Measurements from ENCODE around the gene ARHGEF40.

DNA sequence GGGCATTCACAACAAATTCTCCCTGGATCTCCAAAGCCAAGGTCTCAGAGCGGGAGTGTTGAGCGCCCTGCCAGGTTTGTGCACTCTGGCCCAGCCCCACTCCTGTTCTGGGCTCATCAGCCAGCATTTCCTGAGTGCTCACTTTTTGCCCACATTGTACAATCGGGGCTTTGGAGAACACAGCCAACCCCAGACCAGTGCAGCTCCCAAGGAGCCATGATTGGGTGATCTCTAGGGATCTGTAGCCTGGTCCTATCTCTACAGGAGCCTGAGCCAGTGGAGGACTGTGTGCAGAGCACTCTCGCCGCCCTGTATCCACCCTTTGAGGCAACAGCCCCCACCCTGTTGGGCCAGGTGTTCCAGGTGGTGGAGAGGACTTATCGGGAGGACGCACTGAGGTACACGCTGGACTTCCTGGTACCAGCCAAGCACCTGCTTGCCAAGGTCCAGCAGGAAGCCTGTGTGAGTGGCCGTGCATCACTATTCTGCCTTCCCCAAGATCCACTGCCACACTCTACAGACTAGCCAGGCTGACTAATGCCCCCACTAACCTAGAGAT is 2.8 kb downstream of the ARHGEF40 start:
- TF ChIP-seq, protein P1, sequence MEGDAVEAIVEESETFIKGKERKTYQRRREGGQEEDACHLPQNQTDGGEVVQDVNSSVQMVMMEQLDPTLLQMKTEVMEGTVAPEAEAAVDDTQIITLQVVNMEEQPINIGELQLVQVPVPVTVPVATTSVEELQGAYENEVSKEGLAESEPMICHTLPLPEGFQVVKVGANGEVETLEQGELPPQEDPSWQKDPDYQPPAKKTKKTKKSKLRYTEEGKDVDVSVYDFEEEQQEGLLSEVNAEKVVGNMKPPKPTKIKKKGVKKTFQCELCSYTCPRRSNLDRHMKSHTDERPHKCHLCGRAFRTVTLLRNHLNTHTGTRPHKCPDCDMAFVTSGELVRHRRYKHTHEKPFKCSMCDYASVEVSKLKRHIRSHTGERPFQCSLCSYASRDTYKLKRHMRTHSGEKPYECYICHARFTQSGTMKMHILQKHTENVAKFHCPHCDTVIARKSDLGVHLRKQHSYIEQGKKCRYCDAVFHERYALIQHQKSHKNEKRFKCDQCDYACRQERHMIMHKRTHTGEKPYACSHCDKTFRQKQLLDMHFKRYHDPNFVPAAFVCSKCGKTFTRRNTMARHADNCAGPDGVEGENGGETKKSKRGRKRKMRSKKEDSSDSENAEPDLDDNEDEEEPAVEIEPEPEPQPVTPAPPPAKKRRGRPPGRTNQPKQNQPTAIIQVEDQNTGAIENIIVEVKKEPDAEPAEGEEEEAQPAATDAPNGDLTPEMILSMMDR (IDR thresholded peaks at IDR 0.05; ENCODE audit: insufficient read depth, low read length, poor library complexity, severe bottlenecking), result no peak
- no peak for TF ChIP-seq EZH2phosphoT487 (conservative IDR thresholded peaks at IDR 0.05; ENCODE audit: low read length)
